Type B pancreatic cell (in vitro differentiated cells): ENCODE measurements around the gene KIF21A. TPM values are rescaled to one million over a fixed set of nuclear protein-coding genes. Genes with fewer than 3 reads are reported as not detected.

ENCODE experiments used
- DNase-seq: peaks from one replicate; pipeline ENCODE4 v3.0.0; 2021; ENCODE audit warnings: mixed read lengths; ENCODE audit not compliant: unreplicated experiment; ENCODE audit errors: extremely low spot score
- H3K27ac Mint-ChIP-seq: 2 replicates; pipeline ENCODE4 v1.8.0; 2021; ENCODE audit warnings: mild to moderate bottlenecking, mixed read lengths
- H3K27me3 Mint-ChIP-seq: 2 replicates; pipeline ENCODE4 v1.8.0; 2021; ENCODE audit warnings: mixed read lengths
- H3K36me3 Mint-ChIP-seq: 2 replicates; pipeline ENCODE4 v1.8.0; 2021; ENCODE audit warnings: mixed read lengths
- H3K4me1 Mint-ChIP-seq: one replicate; pipeline ENCODE4 v1.8.0; 2021; ENCODE audit warnings: mixed read lengths; ENCODE audit not compliant: unreplicated experiment
- H3K4me3 Mint-ChIP-seq: 2 replicates; pipeline ENCODE4 v1.8.0; 2021; ENCODE audit warnings: mild to moderate bottlenecking, mixed read lengths
- H3K9me3 Mint-ChIP-seq: 2 replicates; pipeline ENCODE4 v1.8.0; 2021; ENCODE audit warnings: mixed read lengths
- CTCF ChIP-seq: fragments of 200-600 bp; sonication (generic); conservative IDR thresholded peaks from 2 replicates; pipeline ENCODE4 v1.5.0; 2021; ENCODE audit warnings: antibody characterized with exemption, mild to moderate bottlenecking
- total RNA-seq: library from RNA; stranded (reverse); gene quantifications from 2 replicates; pipeline ENCODE4 v1.2.1, GENCODE V29; 2021; ENCODE audit warnings: low replicate concordance

The KIF21A gene
- total RNA-seq, 1 donor from 2014 or later = 25.7 TPM

- peaks cover 14% of the 10 kb centered on the region for H3K4me1 Mint-ChIP-seq
- no peaks in the 10 kb centered on the region for H3K36me3 Mint-ChIP-seq
- peak overlapping the region; percentile 98 for H3K4me3 Mint-ChIP-seq
- H3K9me3 Mint-ChIP-seq = no peaks in the 10 kb centered on the region
- peak overlapping the region; percentile 94 for H3K27ac Mint-ChIP-seq
- DNase-seq = no peak
- TF ChIP-seq CTCF = no peak
- peaks cover 4% of the 10 kb centered on the region for H3K27me3 Mint-ChIP-seq
These were observed 1.5 kb downstream of the KIF21A start for GRCh38 chr12:39441189-39441962.

GRCh38 chr12:39440781-39441180 lies 2.1 kb downstream of the KIF21A start:
- Mint-ChIP-seq H3K36me3 (no peaks in the 10 kb centered on the region), H3K4me1 (peaks cover 14% of the 10 kb centered on the region), H3K27me3 (peaks cover 4% of the 10 kb centered on the region), H3K9me3 (no peaks in the 10 kb centered on the region), H3K4me3 (peak overlapping the region; percentile 70), H3K27ac (peak overlapping the region; percentile 31)
- no peak for DNase-seq
- no peak for TF ChIP-seq CTCF

- no peak overlapping the region for H3K4me3 Mint-ChIP-seq
These were observed 2.8 kb downstream of the KIF21A start for GRCh38 chr12:39440101-39440500.

GRCh38 chr12:39435531-39435930 lies 7.4 kb downstream of the KIF21A start:
- DNase-seq = no peak
- Mint-ChIP-seq H3K27me3 (no peaks in the 10 kb centered on the region), H3K27ac (no peak overlapping the region), H3K4me1 (no peaks in the 10 kb centered on the region), H3K36me3 (no peaks in the 10 kb centered on the region), H3K4me3 (no peak overlapping the region), H3K9me3 (no peaks in the 10 kb centered on the region)
- no peak for TF ChIP-seq CTCF

More at GRCh38 chr12:39440101-39440500, 2.8 kb downstream of the KIF21A start:
- no peak for TF ChIP-seq CTCF
- Mint-ChIP-seq H3K36me3 (no peaks in the 10 kb centered on the region), H3K27ac (no peak overlapping the region), H3K9me3 (no peaks in the 10 kb centered on the region), H3K4me1 (peaks cover 14% of the 10 kb centered on the region), H3K27me3 (peaks cover 4% of the 10 kb centered on the region)
- DNase-seq = no peak

GRCh38 chr12:39431797-39432196 lies 11.1 kb downstream of the KIF21A start:
- Mint-ChIP-seq H3K4me1 (peaks cover 4% of the 10 kb centered on the region), H3K4me3 (no peak overlapping the region), H3K9me3 (no peaks in the 10 kb centered on the region), H3K27me3 (no peaks in the 10 kb centered on the region), H3K27ac (no peak overlapping the region), H3K36me3 (peaks cover 4% of the 10 kb centered on the region)
- no peak for TF ChIP-seq CTCF
- no peak for DNase-seq
